ENCODE data around the gene CCDC43. TPM values are rescaled to one million over a fixed set of nuclear protein-coding genes. Genes with fewer than 3 reads are reported as not detected.

The CCDC43 gene
- total and polyA plus RNA-seq, 9 of the 15 experiments (the other 6 are each of a cell fraction or from before 2014, with no cell fraction given): 11.7 to 42.3 (median 25.9) TPM

DNA sequence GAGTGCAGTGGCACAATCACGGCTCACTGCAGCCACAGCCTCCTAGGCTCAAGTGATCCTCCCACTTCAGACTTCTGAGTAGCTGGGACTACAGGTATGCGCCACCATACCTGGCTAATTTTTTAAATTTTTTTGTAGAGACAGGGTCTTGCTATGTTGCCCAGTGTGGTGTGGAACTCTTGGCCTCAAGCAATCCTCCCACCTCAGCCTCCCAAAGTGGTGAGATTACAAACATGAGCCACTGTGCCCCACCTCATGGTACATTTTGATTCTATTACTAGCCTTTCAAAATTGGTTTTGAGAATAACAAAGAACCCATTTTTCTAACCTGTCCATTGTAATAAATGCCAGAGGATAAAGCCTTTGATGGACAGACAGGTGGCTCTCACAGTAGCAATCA, 1.4 kb downstream of the CCDC43 start:
- Histone ChIP-seq H3K4me3 (peak overlapping the region; percentile 53; the same call in 1 of the 2 replicates), H3K79me2 (ENCODE audit: control insufficient read depth, insufficient read depth, low read length) (peaks cover 15% of the 10 kb centered on the region), H2AFZ (ENCODE audit: low read depth, low read length) (no peak overlapping the region), H3K36me3 (ENCODE audit: control insufficient read depth, insufficient read depth, low read length) (peaks cover 14% of the 10 kb centered on the region; the same call in 2 of the 3 replicates), H3K9me1 (ENCODE audit: control insufficient read depth, insufficient read depth, low read length) (no peaks in the 10 kb centered on the region), H3K27me3 (ENCODE audit: control insufficient read depth in 2 of 2, insufficient read depth in 2 of 2, low read length in 2 of 2) (no peaks in the 10 kb centered on the region), H3K27ac (ENCODE audit: extremely low read depth, low read depth, low read length) (no peak overlapping the region), H3K9me3 (replicated peaks; ENCODE audit: control insufficient read depth, insufficient read depth, low read depth, low read length) (no peaks in the 10 kb centered on the region), H3K9ac (ENCODE audit: insufficient read depth in 1 of 2, low read depth in 2 of 2, low read length in 2 of 2) (no peak overlapping the region), H4K20me1 (replicated peaks; ENCODE audit: control insufficient read depth, insufficient read depth, low read length) (no peaks in the 10 kb centered on the region), H3K4me2 (ENCODE audit: insufficient read depth, low read length) (peak overlapping the region; percentile 88; the same call in 1 of the 2 replicates), H3K4me1 (replicated peaks in 1 of 2; ENCODE audit: control insufficient read depth in 2 of 2, insufficient read depth in 2 of 2, low read length in 2 of 2) (peaks cover 8 to 11% of the 10 kb centered on the region in 2 experiments; a peak in 4 of 5 replicates)
- ATAC-seq: no peak
- TF ChIP-seq, protein P1, sequence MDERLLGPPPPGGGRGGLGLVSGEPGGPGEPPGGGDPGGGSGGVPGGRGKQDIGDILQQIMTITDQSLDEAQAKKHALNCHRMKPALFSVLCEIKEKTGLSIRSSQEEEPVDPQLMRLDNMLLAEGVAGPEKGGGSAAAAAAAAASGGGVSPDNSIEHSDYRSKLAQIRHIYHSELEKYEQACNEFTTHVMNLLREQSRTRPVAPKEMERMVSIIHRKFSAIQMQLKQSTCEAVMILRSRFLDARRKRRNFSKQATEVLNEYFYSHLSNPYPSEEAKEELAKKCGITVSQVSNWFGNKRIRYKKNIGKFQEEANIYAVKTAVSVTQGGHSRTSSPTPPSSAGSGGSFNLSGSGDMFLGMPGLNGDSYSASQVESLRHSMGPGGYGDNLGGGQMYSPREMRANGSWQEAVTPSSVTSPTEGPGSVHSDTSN (CRISPR knock-in tag; IDR thresholded peaks at IDR 0.05; ENCODE audit: low read depth): no peak
- TF ChIP-seq, protein P1 (tag; conservative IDR thresholded peaks at IDR 0.05; ENCODE audit: low read depth): no peak
- TF ChIP-seq ETV6 (IDR thresholded peaks at IDR 0.05; ENCODE audit: borderline replicate concordance in 1 of 2, low read depth in 2 of 2, low read length in 1 of 2) (no peak), ETV6 (CRISPR knock-in tag; IDR thresholded peaks at IDR 0.05; ENCODE audit: borderline replicate concordance) (no peak), POLR2G (IDR thresholded peaks at IDR 0.05; ENCODE audit: low read depth, low read length) (no peak), U2AF1 (optimal IDR thresholded peaks at IDR 0.05; ENCODE audit: low read depth, low read length) (no peak), RAD21 (CRISPR knock-in tag; conservative IDR thresholded peaks at IDR 0.05 in 1 of 2, IDR thresholded peaks at IDR 0.05 in 1 of 2) (no peak), ZNF121 (CRISPR knock-in tag; conservative IDR thresholded peaks at IDR 0.05) (peak; percentile 79; the same call in 1 of the 2 replicates), GABPB2 (CRISPR knock-in tag; conservative IDR thresholded peaks at IDR 0.05) (no peak)
- TF ChIP-seq, protein P2, sequence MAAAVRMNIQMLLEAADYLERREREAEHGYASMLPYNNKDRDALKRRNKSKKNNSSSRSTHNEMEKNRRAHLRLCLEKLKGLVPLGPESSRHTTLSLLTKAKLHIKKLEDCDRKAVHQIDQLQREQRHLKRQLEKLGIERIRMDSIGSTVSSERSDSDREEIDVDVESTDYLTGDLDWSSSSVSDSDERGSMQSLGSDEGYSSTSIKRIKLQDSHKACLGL (CRISPR knock-in tag; IDR thresholded peaks at IDR 0.05; ENCODE audit: borderline replicate concordance, poor library complexity, severe bottlenecking): no peak
- no TSS peak for BruUV-seq (replicated peaks)
- intact Hi-C loops (cut with micrococcal nuclease) (no loop called here), in situ Hi-C loops (cut with MboI) (no loop called here)
- no peak for DNase-seq (ENCODE audit: extremely low read depth in 1 of 4, low spot score in 3 of 4)
- CTCF ChIA-PET (ENCODE audit: low intra/inter-chr PET ratio): no interaction called here
- no peak for FAIRE-seq
- WGBS (ENCODE audit: insufficient coverage, low coverage, missing lambda C conversion rate): 100% methylated on average over 2 of the region's 2 CpGs
- POLR2A ChIA-PET: interaction anchor here (1.0 to 1.8 kb wide), 3 partner anchors 11 to 154 kb away, joined by 3 to 5 read pairs (median 4); no protein-coding TSS in a partner anchor
